ENCODE data around the gene CINP. TPM values are rescaled to one million over a fixed set of nuclear protein-coding genes. Genes with fewer than 3 reads are reported as not detected.

The CINP gene
- total RNA-seq (2016; rRNA removed; fragmentation: Illumina TruSeq; extraction: Trizol) (42.8 and 59.7 TPM in 2 replicates), polyA plus RNA-seq (2011; rRNA removed) (30.9 and 32.8 TPM in 2 replicates), polyA minus RNA-seq (2011; rRNA and poly(A)+ RNA removed; ENCODE audit: low replicate concordance) (47.0 and 60.6 TPM in 2 replicates), Bru-seq, nascent RNA (percentile 63 among the genes with signal in this experiment), BruChase-seq, experiment 1, labeled RNA remaining after a 6-hour chase (percentile 61 among the genes with signal in this experiment), BruChase-seq, experiment 2, labeled RNA remaining after a 2-hour chase (percentile 53 among the genes with signal in this experiment)
- total RNA-seq (2016; cell fraction: cytosol; rRNA removed; fragmentation: Illumina TruSeq; extraction: Trizol; ENCODE audit: low read depth), result 9.8 and 10.7 TPM in 2 replicates
- 42.0 and 63.9 TPM in 2 replicates for total RNA-seq (2016; cell fraction: insoluble cytoplasmic fraction; rRNA removed; fragmentation: Illumina TruSeq; extraction: Trizol)
- 19.4 and 21.7 TPM in 2 replicates for total RNA-seq (2016; cell fraction: membrane; rRNA removed; fragmentation: Illumina TruSeq; extraction: Trizol)
- 14.1 and 15.2 TPM in 2 replicates for total RNA-seq (2016; cell fraction: nucleus; rRNA removed; fragmentation: Illumina TruSeq; extraction: Trizol)
- polyA plus RNA-seq (2011; cell fraction: cytosol; rRNA removed), result 37.0 and 48.8 TPM in 2 replicates
- 9.4 and 12.4 TPM in 2 replicates for polyA plus RNA-seq (2011; cell fraction: nucleus; rRNA removed)
- 22.1 and 22.3 TPM in 2 replicates for polyA plus RNA-seq (2012)
- 14.5 and 14.8 TPM in 2 replicates for polyA plus RNA-seq (2016; cell fraction: cytosol; fragmentation: Illumina TruSeq; extraction: Trizol; ENCODE audit: low read depth)
- polyA plus RNA-seq (2016; cell fraction: insoluble cytoplasmic fraction; fragmentation: Illumina TruSeq; extraction: Trizol; ENCODE audit: low read depth), result 70.2 and 75.7 TPM in 2 replicates
- 15.8 and 20.2 TPM in 2 replicates for polyA plus RNA-seq (2016; cell fraction: membrane; fragmentation: Illumina TruSeq; extraction: Trizol; ENCODE audit: low read depth)
- 24.1 and 25.0 TPM in 2 replicates for polyA plus RNA-seq (2016; cell fraction: nucleus; fragmentation: Illumina TruSeq; extraction: Trizol; ENCODE audit: insufficient read depth, low read depth)
- polyA minus RNA-seq (2011; cell fraction: cytosol; rRNA and poly(A)+ RNA removed), result 13.5 and 13.8 TPM in 2 replicates
- 17.0 and 18.9 TPM in 2 replicates for polyA minus RNA-seq (2011; cell fraction: nucleus; rRNA and poly(A)+ RNA removed)
- long read RNA-seq, experiment 1, full-length matches to known transcripts, result 48 of 60 reads
- long read RNA-seq, experiment 1, partial matches to known transcripts, result 9 of 60 reads
- long read RNA-seq, experiment 1, other reads (novel, unspliced or antisense), result 3 of 60 reads
- long read RNA-seq, experiment 2, full-length matches to known transcripts, result 14 of 49 reads
- long read RNA-seq, experiment 2, partial matches to known transcripts, result 26 of 49 reads
- long read RNA-seq, experiment 2, other reads (novel, unspliced or antisense), result 9 of 49 reads

DNA sequence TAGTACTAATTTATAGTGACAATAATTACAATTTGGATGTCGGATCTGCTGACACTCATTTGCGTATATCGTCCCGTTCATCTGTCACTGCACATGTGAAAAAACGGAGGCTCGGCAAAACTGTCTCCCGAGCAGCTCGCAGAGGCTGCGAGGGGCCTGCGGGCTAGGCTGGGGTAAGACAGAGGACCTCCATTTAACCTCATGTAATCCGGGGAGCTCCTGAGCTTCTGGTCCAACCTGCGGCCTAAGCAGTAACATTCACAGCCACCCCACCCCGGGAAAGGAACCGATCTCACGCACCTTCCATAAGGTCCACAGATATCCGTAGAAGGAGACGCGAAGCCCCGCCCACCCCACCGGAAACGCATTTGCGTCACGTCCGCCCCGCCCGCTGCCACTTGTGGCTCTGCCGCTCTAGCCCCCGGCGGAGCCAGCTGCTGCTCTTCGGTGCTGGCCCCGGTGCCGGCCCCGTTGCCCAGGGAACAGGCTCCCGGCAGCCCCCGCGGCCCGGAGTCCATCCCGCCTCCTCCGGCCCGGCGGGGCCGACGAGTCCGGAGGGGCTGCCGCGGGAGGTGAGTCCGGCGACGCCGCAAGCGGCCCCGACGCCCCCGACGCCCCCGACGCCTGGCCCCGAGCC is at the start of gene CINP, which contains the start of gene TECPR2:
Gene CINP (minus strand): TSS at position 346 of the 637 bp plus-strand sequence. CDS start 39 bp downstream, at position 307.
Gene TECPR2 (plus strand): TSS at position 397 of the 637 bp plus-strand sequence. CDS start 13,781 bp downstream, outside the sequence.
- H3K79me2 ChIP-seq (ENCODE audit: insufficient read depth, low read length), result peaks cover 19% of the 10 kb centered on the region
- CTCF ChIA-PET (ENCODE audit: low intra/inter-chr PET ratio, low total read pairs), result no interaction called here
- TF ChIP-seq, protein P1, sequence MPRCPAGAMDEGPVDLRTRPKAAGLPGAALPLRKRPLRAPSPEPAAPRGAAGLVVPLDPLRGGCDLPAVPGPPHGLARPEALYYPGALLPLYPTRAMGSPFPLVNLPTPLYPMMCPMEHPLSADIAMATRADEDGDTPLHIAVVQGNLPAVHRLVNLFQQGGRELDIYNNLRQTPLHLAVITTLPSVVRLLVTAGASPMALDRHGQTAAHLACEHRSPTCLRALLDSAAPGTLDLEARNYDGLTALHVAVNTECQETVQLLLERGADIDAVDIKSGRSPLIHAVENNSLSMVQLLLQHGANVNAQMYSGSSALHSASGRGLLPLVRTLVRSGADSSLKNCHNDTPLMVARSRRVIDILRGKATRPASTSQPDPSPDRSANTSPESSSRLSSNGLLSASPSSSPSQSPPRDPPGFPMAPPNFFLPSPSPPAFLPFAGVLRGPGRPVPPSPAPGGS (CRISPR knock-in tag; IDR thresholded peaks at IDR 0.05), result no peak
- TF ChIP-seq HDAC1 (CRISPR knock-in tag; IDR thresholded peaks at IDR 0.05) (peak; percentile 74; the same call in 1 of the 2 replicates), ZNF766 (CRISPR knock-in tag; IDR thresholded peaks at IDR 0.05; ENCODE audit: borderline replicate concordance) (no peak), SNAI1 (CRISPR knock-in tag; IDR thresholded peaks at IDR 0.05; ENCODE audit: borderline replicate concordance) (no peak), IKZF4 (CRISPR knock-in tag; IDR thresholded peaks at IDR 0.05; ENCODE audit: borderline replicate concordance, low read depth, not compliant biosample characterization) (no peak), SMAD1 (CRISPR knock-in tag; IDR thresholded peaks at IDR 0.05; ENCODE audit: borderline replicate concordance, low read depth) (no peak; the same call in 1 of the 2 replicates), ZNF563 (CRISPR knock-in tag; IDR thresholded peaks at IDR 0.05) (no peak; the same call in 1 of the 2 replicates), KLF9 (CRISPR knock-in tag; IDR thresholded peaks at IDR 0.05; ENCODE audit: low read depth) (no peak), PRPF4 (IDR thresholded peaks at IDR 0.05; ENCODE audit: low read depth, low read length, poor library complexity, severe bottlenecking) (no peak), NCOA2 (CRISPR knock-in tag; IDR thresholded peaks at IDR 0.05) (no peak), ZNF652 (CRISPR knock-in tag; IDR thresholded peaks at IDR 0.05; ENCODE audit: borderline replicate concordance, low read depth) (no peak), ZBTB7B (CRISPR knock-in tag; IDR thresholded peaks at IDR 0.05) (no peak), HOXA3 (CRISPR knock-in tag; IDR thresholded peaks at IDR 0.05) (peak; percentile 64; the same call in 1 of the 2 replicates), NR2F2 (IDR thresholded peaks at IDR 0.05; ENCODE audit: borderline replicate concordance, low read depth) (no peak), NFE2L2 (IDR thresholded peaks at IDR 0.05; ENCODE audit: low read length) (no peak), GATA4 (IDR thresholded peaks at IDR 0.05; ENCODE audit: borderline replicate concordance, low read depth) (no peak), ELF3 (CRISPR knock-in tag; IDR thresholded peaks at IDR 0.05) (peak; percentile 42), TBX3 (IDR thresholded peaks at IDR 0.05; ENCODE audit: borderline replicate concordance) (no peak), ZSCAN30 (CRISPR knock-in tag; IDR thresholded peaks at IDR 0.05) (no peak)

More for the DNA sequence above, at the start of gene CINP, which contains the start of gene TECPR2:
- no TSS peak for BruUV-seq (replicated peaks)
- no peaks in the 10 kb centered on the region; a peak in 1 of 5 replicates for H3K27me3 ChIP-seq (ENCODE audit: control insufficient read depth in 1 of 2, insufficient read depth in 2 of 2, low read length in 2 of 2)
- H2AFZ ChIP-seq (ENCODE audit: low read length), result no peak within 1 kb of the TSS
- in situ Hi-C loops (cut with HindIII; ENCODE audit: extremely low pct_ligation_motif_present, low pct_unique_long_range_greater_than_20kb), result no loop called here
- H4K20me1 ChIP-seq (ENCODE audit: insufficient read depth, low read length), result no peaks in the 10 kb centered on the region
- H3K27ac ChIP-seq (ENCODE audit: extremely low read length, insufficient read depth, low read length), result peak within 1 kb of the TSS; percentile 63
- intact Hi-C loops (cut with micrococcal nuclease; ENCODE audit: unreplicated experiment), result loop anchor here (2.0 to 5.0 kb wide), 2 partner anchors 44 to 230 kb away; partner anchors contain the start of genes RCOR1 and ZNF839
- peaks cover 37% of the 10 kb centered on the region for H3K4me1 ChIP-seq (ENCODE audit: insufficient read depth, low read length)
- peak within 1 kb of the TSS; percentile 83 to 92 (median 84) for H3K4me3 ChIP-seq (replicated peaks in 1 of 3; ENCODE audit: insufficient read depth in 1 of 3, low read depth in 2 of 3, low read length in 3 of 3)
- H3K36me3 ChIP-seq (replicated peaks in 1 of 2; ENCODE audit: control insufficient read depth in 1 of 2, insufficient read depth in 2 of 2, low read length in 2 of 2), result 0 out of 5 replicates have a peak, but pooled peaks cover 0 to 9% of the 10 kb centered on the region in 2 experiments
- peak; percentile 54 for FAIRE-seq
- WGBS (ENCODE audit: low lambda C conversion rate), result 0% methylated on average over 7 of the region's 58 CpGs
- H3K9ac ChIP-seq (ENCODE audit: insufficient read depth, low read depth, low read length), result peak within 1 kb of the TSS; percentile 86
- POLR2A ChIA-PET, result interaction anchor here (0.6 to 1.9 kb wide), 7 partner anchors 9 to 115 kb away, joined by 3 to 10 read pairs (median 4); partner anchors contain the start of genes MOK and ZNF839
- no peaks in the 10 kb centered on the region for H3K9me3 ChIP-seq (ENCODE audit: low read length)
- H3K4me2 ChIP-seq (ENCODE audit: low read depth, low read length), result peak within 1 kb of the TSS; percentile 92
- peak; percentile 99 for ATAC-seq
- DNase-seq (ENCODE audit: low spot score), result peak; percentile 85
